ENCODE data around the gene RSPRY1.
A peak's percentile ranks its signal among the peaks of the same experiment; 100 is the strongest.
"Not testable (repeated sequence)": the region's sequence is repeated elsewhere in the genome, so short reads cannot be mapped to it uniquely, and the experiment has no call there.

Gene RSPRY1

GRCh38 chr16:57273826-57274225 lies 87.7 kb downstream of the RSPRY1 start:
- DNase-seq, result no peak

GRCh38 chr16:57275946-57276345 lies 89.8 kb downstream of the RSPRY1 start:
- not testable (repeated sequence) for DNase-seq

GRCh38 chr16:57276596-57276995 lies 90.5 kb downstream of the RSPRY1 start:
- DNase-seq, result no peak

GRCh38 chr16:57277586-57277985 lies 91.5 kb downstream of the RSPRY1 start:
- peak; percentile 32 for DNase-seq

- no peak for DNase-seq
Measured at GRCh38 chr16:57278494-57278893, 92.4 kb downstream of the RSPRY1 start.

GRCh38 chr16:57279780-57280638 lies 93.9 kb downstream of the RSPRY1 start:
- no peak for DNase-seq

GRCh38 chr16:57281791-57282190 lies 95.7 kb downstream of the RSPRY1 start:
- DNase-seq, result no peak

GRCh38 chr16:57282510-57283213 lies 96.5 kb downstream of the RSPRY1 start:
- no peak for DNase-seq

- no peak for DNase-seq
Measured at GRCh38 chr16:57283214-57283958, 97.3 kb downstream of the RSPRY1 start.

- DNase-seq, result no peak
Measured at GRCh38 chr16:57283959-57284208, 97.8 kb downstream of the RSPRY1 start.

- DNase-seq, result no peak
Measured at GRCh38 chr16:57284209-57284951, 98.3 kb downstream of the RSPRY1 start, which contains the start of gene PLLP. TSS of gene PLLP (minus strand) at chr16:57284672. CDS start at chr16:57284540, 132 bp downstream.

GRCh38 chr16:57284952-57285363 lies 98.8 kb downstream of the RSPRY1 start:
- no peak for DNase-seq

- no peak for DNase-seq
Measured at GRCh38 chr16:57285379-57285778, 99.2 kb downstream of the RSPRY1 start.

GRCh38 chr16:57289391-57290257 lies 103.5 kb downstream of the RSPRY1 start:
- no peak for DNase-seq

Data from NCI-H2029 treated with DMSO at 0.1 percent for 48 hours (cell line).